Retinal pigment epithelial cell (primary cell): ENCODE measurements around the gene SLC12A3.
A peak's percentile ranks its signal among the peaks of the same experiment; 100 is the strongest.
"Not testable (repeated sequence)": the region's sequence is repeated elsewhere in the genome, so short reads cannot be mapped to it uniquely, and the experiment has no call there.

Source experiments
- DNase-seq: peaks from one replicate; pipeline ENCODE4 v3.0.0-alpha.2; 2010; ENCODE audit warnings: low read depth
- H3K4me3 ChIP-seq: 2 replicates; pipeline ENCODE4 v1.5.1; 2011; ENCODE audit warnings: mild to moderate bottlenecking, low read length, control low read depth, moderate library complexity
- TF ChIP-seq, protein P1 (sequence below): conservative IDR thresholded peaks from 2 replicates; pipeline ENCODE4 v1.5.1; 2011; ENCODE audit warnings: low read depth, low read length, control low read depth, inconsistent platforms

SLC12A3 gene

DNA sequence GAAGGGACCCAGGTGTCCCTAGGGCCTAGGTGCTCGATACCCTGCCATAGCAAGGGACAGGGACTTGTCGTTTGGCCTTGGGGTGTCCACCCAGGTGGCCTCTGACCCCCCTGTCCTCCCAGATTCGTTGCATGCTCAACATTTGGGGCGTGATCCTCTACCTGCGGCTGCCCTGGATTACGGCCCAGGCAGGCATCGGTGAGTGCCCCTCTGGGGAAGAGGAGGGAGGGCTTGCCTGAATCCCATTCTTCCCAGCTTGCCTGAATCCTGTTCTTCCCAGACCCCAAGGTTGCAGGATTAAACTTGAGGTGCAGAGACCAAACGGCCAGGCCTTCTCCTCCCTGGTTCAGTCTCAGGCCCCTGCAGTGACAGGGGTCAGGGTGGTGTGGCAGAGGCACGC is 3.2 kb downstream of the SLC12A3 start:
- TF ChIP-seq, protein P1, sequence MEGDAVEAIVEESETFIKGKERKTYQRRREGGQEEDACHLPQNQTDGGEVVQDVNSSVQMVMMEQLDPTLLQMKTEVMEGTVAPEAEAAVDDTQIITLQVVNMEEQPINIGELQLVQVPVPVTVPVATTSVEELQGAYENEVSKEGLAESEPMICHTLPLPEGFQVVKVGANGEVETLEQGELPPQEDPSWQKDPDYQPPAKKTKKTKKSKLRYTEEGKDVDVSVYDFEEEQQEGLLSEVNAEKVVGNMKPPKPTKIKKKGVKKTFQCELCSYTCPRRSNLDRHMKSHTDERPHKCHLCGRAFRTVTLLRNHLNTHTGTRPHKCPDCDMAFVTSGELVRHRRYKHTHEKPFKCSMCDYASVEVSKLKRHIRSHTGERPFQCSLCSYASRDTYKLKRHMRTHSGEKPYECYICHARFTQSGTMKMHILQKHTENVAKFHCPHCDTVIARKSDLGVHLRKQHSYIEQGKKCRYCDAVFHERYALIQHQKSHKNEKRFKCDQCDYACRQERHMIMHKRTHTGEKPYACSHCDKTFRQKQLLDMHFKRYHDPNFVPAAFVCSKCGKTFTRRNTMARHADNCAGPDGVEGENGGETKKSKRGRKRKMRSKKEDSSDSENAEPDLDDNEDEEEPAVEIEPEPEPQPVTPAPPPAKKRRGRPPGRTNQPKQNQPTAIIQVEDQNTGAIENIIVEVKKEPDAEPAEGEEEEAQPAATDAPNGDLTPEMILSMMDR, result no peak

DNA sequence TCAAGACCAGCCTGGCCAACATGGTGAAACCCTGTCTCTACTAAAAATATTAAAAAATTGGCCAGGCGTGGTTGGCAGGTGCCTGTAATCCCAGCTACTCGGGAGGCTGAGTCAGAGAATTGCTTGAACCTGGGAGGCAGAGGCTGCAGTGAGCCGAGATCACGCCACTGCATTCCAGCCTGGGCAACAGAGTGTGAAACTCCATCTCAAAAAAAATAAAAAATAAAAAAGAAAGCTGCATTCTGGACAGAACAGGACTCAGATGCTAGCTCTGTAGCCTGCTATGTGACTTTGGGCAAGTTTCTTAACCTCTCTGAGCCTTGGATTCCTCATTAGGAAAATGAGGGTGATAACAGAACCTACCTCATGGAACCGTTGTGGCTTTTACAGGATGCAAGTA is 3.8 kb downstream of the SLC12A3 start:
- not testable (repeated sequence) for DNase-seq, H3K4me3 ChIP-seq

More for the DNA sequence above, 3.2 kb downstream of the SLC12A3 start:
- no peak for DNase-seq
- H3K4me3 ChIP-seq, result no peak overlapping the region

DNA sequence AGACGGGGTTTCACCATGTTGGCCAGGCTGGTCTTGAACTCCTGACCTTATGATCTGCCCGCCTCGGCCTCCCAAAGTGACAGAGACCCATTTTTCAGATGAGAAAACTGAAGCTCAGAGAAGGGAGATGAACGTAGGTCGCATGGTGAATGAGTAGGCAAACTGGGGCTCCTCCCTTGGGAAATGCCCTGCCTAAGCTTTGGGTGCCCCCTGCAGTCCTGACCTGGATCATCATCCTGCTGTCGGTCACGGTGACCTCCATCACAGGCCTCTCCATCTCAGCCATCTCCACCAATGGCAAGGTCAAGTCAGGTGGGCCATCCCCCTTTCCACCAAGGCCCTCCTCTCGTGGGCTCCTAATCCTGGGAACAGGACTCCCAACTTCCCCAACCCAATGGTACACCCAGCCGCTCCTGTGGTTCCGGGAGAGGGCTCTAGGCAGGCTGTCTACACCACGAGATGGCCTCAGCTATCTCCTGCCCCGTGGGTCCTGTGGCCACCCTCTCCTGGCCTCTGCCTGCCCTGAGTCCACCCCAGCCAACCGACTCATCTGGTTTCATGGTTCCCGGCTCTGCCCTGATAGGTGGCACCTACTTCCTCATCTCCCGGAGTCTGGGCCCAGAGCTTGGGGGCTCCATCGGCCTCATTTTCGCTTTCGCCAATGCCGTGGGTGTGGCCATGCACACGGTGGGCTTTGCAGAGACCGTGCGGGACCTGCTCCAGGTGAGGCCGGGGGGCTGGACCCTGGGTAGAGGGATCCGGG is 4.7 kb downstream of the SLC12A3 start:
- DNase-seq, result no peak
- TF ChIP-seq, protein P1, result peak; percentile 27
- H3K4me3 ChIP-seq, result no peak overlapping the region

DNA sequence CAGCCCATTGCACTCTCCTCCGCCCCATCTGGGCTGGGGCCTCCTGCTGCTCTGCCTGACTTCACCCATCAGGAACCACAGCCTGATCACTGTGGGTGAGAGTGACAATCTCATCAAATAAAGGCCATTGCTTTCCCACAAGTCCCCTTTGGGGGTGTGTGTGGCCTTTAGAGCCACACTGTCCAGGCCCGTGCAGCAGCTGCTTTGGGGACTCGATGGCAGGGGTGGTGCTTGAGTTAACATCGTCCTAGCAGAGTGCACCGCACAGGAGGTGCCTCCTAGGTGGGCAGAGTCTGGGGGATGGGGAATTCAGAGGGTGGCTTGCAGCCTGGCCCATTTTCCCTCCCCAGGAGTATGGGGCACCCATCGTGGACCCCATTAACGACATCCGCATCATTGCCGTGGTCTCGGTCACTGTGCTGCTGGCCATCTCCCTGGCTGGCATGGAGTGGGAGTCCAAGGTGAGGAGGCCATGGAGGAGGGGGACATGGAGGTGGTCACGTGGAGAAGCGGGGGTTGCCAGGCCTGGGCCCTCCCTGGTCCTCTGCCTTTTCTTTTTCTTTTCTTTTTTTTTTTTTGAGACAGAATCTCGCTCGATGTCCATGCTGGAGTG is 5.4 kb downstream of the SLC12A3 start:
- no peak for DNase-seq
- TF ChIP-seq, protein P1, result no peak
- no peak overlapping the region for H3K4me3 ChIP-seq

DNA sequence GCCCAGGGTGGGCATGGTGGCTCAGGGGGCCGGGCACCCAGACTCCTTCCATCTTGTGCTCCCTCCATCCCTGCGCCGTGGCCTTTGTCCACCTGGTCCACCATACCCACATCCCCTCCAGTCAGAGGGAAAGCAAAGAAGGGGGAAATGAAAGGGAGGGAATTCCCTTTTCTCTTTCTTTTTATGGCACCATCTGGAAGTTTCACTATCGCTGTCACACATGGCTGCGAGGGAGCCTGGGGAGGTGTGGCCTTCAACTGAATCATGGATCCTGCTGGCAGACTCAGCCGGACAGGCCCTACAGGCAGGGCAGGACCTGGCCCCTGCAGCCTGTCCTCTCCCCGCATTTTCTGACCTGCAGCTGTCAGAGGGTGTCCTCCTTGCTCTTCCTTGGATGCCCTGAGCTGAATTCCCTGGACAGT is 6.2 kb downstream of the SLC12A3 start:
- no peak for DNase-seq
- no peak overlapping the region for H3K4me3 ChIP-seq
- TF ChIP-seq, protein P1, result no peak

DNA sequence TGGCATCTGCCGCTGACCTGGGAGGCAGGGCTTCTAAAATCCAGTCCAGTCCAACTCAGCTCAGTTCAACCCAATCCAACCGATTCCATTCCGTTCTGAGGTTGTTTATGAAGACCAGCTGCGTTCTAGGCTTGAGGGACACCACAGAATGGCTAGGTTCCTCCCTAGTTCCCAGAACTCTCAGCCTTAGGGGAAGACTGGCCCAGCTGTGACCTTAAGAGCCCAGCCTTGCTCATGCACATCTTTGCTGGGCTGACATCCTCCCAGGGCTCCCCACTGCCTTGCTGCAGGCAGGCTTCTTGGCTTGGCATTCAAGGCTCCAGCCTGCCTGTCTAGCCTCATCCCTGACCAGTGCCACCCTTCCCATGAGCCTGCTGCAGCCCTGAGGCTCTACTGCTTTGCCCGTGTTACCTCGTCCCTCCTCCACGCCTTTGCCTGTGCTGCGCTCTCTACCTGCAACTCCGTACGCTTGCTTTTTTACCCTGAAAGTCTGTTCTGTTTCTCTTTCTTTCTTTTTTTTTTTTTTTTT is 7.9 kb downstream of the SLC12A3 start:
- DNase-seq, result no peak
- TF ChIP-seq, protein P1, result no peak
- no peak overlapping the region for H3K4me3 ChIP-seq

DNA sequence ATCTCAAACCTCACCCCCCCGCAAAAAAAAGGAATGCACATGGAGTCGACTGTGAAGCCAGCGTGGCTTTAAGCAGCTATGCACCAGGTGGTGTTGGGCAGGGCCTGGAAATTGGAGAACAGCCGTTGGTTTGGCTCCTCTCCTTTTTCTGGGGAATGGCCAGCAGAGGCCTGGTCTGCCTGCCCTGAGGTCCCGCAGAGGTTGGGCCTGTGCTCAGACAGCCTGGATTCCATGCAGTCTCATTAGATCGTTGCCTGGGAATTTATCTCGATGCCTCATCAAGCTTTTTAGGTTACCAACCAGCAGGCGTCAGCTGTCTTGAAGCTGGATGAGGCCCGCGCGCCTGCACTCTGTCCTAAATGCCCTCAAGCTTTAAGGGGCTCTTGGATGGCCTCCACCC is 9.8 kb downstream of the SLC12A3 start:
- TF ChIP-seq, protein P1, result no peak
- no peak for DNase-seq
- H3K4me3 ChIP-seq, result no peak overlapping the region
